GM12874 (cell line): Measurements from ENCODE around the gene FA2H.

ENCODE experiments used
- TF ChIP-seq, protein P1 (sequence below): IDR thresholded peaks from 2 replicates; pipeline ENCODE4 v1.5.1; 2011; ENCODE audit warnings: low read depth, mild to moderate bottlenecking, control low read depth, low read length, moderate library complexity; ENCODE audit not compliant: insufficient read depth

The FA2H gene

DNA sequence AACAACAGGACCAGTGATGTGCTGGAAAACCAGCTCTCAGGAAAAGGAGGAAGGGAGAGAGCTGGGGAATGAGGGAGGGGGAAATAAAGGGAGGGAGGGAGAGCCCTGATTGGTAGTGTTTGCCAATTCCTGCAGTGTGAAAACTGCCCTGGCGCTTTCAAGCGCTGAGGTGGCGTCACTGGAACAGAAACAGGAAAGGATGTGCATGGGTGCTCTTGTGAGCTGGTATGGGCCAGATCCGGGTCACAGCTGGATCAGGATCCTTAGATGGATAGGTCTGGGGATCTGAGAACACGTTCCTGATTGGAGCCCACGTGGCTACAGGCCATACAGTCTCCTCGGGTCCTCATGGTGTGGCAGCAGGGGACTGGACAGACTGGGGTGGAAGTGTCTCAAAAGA is 57.3 kb downstream of the FA2H start:
- TF ChIP-seq, protein P1, sequence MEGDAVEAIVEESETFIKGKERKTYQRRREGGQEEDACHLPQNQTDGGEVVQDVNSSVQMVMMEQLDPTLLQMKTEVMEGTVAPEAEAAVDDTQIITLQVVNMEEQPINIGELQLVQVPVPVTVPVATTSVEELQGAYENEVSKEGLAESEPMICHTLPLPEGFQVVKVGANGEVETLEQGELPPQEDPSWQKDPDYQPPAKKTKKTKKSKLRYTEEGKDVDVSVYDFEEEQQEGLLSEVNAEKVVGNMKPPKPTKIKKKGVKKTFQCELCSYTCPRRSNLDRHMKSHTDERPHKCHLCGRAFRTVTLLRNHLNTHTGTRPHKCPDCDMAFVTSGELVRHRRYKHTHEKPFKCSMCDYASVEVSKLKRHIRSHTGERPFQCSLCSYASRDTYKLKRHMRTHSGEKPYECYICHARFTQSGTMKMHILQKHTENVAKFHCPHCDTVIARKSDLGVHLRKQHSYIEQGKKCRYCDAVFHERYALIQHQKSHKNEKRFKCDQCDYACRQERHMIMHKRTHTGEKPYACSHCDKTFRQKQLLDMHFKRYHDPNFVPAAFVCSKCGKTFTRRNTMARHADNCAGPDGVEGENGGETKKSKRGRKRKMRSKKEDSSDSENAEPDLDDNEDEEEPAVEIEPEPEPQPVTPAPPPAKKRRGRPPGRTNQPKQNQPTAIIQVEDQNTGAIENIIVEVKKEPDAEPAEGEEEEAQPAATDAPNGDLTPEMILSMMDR: no peak

DNA sequence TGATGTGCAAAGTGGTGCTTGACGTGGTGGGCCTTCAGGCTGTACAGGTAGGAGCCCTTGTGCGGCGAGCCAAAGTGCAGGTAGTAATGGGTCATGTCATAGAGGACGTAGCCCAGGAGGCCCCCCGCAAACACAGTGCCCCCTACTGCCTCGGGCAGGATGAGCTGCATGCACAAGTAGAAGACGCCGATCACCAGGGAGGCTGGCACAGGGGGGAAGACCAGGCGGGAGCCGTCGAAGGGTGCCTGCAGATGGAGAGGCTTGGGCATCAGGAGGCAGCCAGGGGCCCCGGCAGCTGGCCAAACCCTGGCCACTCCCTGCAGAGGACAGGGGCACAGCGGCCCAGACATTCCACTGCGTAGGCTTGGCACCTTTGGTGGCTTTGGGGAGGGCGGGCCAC is 58.3 kb downstream of the FA2H start:
- TF ChIP-seq, protein P1: no peak

DNA sequence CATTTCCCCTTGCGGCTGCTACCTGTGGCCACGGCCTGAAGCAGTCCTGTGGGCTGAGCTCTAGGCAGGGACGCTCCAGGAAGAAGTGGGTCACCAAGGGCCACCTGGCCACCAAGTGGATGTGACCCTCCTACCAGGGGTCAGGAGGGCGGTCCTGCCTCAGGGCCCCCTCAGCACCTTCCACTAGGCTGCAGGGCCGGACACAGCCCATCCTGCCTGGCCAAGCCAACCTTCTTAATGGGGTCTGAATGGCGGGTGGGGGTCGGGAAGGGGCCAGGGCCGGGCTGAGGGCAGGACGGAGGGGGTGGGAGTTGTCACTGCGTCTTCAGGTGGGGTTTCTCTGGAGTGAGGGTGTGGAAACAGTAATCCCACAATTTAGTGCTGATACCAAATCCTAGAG is 60.7 kb downstream of the FA2H start:
- TF ChIP-seq, protein P1: no peak

DNA sequence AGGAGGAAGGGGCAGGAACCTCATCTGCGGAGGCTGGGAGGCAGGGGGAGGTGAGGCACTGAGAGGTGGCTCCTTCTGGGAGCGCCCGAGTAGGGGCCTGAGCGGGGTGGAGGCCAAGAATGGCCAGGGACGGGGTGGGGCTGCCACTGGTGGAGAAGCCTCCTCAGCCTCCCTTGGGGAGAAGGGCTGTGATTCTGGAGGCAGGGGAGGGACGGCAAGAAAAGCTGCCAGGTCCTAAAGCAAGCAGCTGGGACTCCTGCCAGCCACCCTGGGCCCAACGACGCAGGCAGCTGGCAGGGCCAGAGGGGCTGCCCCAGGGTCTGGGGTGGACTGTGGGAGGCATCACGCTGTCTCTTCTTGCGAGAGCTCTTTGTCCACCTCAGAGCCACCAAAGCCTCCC is 61.3 kb downstream of the FA2H start:
- TF ChIP-seq, protein P1: no peak

DNA sequence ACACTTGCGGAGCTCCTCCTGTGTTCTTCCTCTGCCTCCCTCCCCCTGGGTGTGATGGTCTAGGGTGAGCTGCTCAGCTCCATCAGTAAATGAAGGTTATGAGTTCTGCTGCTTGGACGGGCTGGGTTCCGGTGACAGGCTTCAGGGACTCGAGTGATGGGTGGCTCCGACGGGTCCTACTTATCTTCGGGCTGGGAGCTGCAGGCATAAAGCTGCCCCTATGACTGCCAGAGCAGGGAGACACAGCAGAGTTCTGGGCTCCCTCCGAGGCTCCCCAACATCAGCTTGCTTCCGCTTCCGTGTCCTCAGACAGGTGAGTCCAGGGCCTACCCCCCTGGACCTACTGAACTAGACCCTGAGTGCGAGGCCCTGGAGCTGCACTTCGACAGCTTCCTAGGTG is 62.7 kb downstream of the FA2H start:
- TF ChIP-seq, protein P1: no peak

DNA sequence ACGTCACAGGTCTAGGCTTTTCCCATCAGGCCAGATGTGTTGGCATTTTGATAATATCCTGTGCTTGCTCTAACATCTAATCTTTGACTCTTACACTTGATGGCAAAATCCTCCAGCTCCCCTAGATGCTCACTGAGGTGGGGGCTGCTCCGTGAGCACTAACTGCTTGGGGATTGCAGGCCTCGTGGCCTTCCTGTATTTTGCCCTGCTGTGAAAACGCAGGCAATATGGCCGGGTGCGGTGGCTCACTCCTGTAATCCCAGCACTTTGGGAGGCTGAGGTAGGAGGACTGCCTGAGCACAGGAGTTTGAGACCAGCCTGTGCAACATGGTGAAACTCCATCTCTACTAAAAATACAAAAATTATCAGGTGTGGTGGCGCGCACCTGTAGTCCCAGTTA is 64.2 kb downstream of the FA2H start:
- TF ChIP-seq, protein P1: no peak

DNA sequence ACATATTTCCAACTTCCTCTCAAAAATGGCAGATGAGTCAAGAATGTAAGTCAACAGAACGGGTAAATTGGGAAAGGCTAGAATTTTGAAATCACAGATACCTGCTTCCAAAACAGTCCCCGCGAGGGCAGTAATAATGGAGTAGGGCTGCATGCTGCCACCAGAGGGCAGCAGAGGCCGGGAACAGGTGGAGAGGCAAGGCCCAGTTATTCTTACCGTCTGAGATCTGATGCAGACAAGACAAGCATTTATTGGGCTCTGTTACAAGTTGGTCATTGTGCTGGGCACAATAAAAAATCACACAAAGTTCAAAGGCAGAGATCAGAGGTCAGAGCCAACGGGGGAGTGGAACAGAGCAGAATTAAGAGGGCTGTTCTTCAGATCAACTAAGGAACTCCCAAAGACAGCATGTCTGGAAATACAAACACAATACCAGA is 65.2 kb downstream of the FA2H start:
- TF ChIP-seq, protein P1: peak; percentile 88
